T-helper 17 cell (primary cell): Measurements from ENCODE around the gene ICAM1. TPM values are rescaled to one million over a fixed set of nuclear protein-coding genes. Genes with fewer than 3 reads are reported as not detected.
"Not testable (repeated sequence)": the region's sequence is repeated elsewhere in the genome, so short reads cannot be mapped to it uniquely, and the experiment has no call there.

ENCODE experiments used
- ATAC-seq: fragments of 150-1000 bp; cut with Tn5 transposase; 2 replicates; pipeline ENCODE4 v1.10.0; 2021; ENCODE audit warnings: mild to moderate bottlenecking, moderate library complexity
- DNase-seq, 3 donors: peaks; one replicate each; pipeline versions ENCODE4 v3.0.0 to v3.0.0-alpha.2; 2020 to 2021
- H3K9me3 ChIP-seq: one replicate; pipeline ENCODE4 v1.7.0; 2013; ENCODE audit warnings: low read length, mild to moderate bottlenecking; ENCODE audit not compliant: control insufficient read depth, poor library complexity, severe bottlenecking
- H3K27ac Mint-ChIP-seq: one replicate; pipeline ENCODE4 v1.8.0; 2022; ENCODE audit warnings: mild to moderate bottlenecking, moderate library complexity, mixed read lengths
- H3K27me3 Mint-ChIP-seq: one replicate; pipeline ENCODE4 v1.8.0; 2022; ENCODE audit warnings: mixed read lengths
- H3K36me3 Mint-ChIP-seq: one replicate; pipeline ENCODE4 v1.8.0; 2022; ENCODE audit warnings: low read depth, mixed read lengths
- H3K4me1 Mint-ChIP-seq: one replicate; pipeline ENCODE4 v1.8.0; 2022; ENCODE audit warnings: mild to moderate bottlenecking, mixed read lengths
- H3K4me3 Mint-ChIP-seq: one replicate; pipeline ENCODE4 v1.8.0; 2022; ENCODE audit warnings: mild to moderate bottlenecking, moderate library complexity, mixed read lengths
- total RNA-seq, 4 donors: library from RNA in 2 of 4; stranded (reverse) in 2 of 4; gene quantifications; one replicate each; pipeline ENCODE4 v1.2.3 and lab custom pipeline; 2022 to 2026

Gene ICAM1
- total RNA-seq, 2 donors from 2014 or later = 18.7 to 28.1 TPM

DNA sequence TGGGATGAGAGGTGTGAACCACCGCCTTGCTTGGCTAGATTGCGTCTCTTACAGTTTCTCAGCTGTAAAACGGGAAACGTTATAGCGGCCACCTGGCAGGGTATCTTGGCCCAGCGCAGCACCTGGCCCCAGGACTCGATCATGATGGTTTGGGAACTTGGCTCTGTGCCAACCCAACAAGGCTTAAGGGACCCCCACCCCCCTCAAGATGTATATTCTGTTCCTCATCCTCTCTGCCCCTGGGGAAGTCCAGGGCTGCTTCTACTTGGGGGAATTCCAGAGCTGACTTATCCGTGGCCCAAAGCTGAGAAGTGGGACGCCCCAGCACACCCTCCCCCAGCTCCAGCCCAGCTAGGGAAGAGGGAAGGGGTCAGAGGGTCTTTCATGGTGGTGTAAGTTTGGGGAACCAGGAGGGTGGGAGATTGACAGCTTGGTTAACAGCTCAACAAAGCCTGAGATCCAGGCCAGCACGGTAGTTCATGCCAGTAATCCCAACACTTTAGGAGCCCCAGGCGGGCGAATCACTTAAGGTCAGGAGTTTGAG, 695 bp downstream of the ICAM1 start:
- Mint-ChIP-seq H3K27me3 (no peaks in the 10 kb centered on the region), H3K4me3 (peak overlapping the region; percentile 89), H3K4me1 (peaks cover 25% of the 10 kb centered on the region), H3K36me3 (peaks cover 2% of the 10 kb centered on the region), H3K27ac (peak overlapping the region; percentile 93)
- peak in 1 of 3 donors; percentile 47 for DNase-seq
- ATAC-seq = peak; percentile 56
- no peaks in the 10 kb centered on the region for H3K9me3 ChIP-seq

DNA sequence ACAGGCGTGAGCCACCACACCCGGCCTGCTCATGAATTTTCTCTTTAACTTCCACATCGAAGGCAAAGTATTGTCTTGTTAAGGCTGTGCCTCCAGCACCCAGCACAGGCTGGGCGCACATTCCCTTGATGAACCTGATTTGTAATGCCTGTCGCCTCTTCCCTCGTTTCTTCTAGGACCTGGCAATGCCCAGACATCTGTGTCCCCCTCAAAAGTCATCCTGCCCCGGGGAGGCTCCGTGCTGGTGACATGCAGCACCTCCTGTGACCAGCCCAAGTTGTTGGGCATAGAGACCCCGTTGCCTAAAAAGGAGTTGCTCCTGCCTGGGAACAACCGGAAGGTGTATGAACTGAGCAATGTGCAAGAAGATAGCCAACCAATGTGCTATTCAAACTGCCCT, 3.7 kb downstream of the ICAM1 start:
- Mint-ChIP-seq H3K4me3 (no peak overlapping the region), H3K36me3 (peaks cover 4% of the 10 kb centered on the region), H3K27ac (peak overlapping the region; percentile 61), H3K4me1 (peaks cover 27% of the 10 kb centered on the region), H3K27me3 (no peaks in the 10 kb centered on the region)
- ATAC-seq (no peak), DNase-seq (no peak)
- H3K9me3 ChIP-seq = no peaks in the 10 kb centered on the region

DNA sequence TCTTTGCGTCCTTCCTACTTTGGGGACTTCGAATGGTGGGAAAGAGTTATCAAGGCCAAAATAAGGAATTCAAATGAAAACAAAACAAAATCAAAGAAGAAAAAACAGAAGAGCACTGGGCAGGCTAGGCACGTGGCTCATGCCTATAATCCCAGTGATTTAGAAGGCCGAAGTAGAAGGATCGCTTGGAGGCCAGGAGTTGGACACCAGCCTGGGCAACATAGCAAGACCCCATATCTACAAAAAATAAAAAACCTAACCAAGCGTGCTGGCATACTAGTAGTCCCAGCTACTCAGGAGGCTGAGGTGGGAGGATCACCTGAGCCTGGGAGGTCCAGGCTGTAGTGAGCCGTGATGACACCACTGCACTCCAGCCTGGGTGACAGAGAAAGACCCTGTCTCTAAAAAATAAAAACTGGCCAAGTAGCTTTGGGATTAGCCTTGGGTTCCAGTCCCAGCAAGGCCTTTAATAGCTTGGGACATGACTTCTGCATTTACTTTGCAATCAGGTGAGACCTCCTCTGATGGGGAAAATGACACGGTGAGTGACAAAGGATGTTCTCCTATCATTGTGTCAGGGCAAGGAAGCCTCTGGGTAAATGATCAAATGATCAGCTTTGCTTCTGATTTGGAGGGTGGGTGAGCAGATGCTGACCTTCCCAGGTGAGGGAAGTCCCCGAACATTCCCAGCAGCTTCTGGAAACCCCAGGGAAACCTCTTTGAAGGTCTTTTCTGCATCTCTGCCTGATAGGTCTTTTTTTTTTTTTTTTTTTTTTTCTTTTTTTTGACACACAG, 7.1 kb downstream of the ICAM1 start:
- H3K4me3 Mint-ChIP-seq = no peak overlapping the region
- peaks cover 4% of the 10 kb centered on the region for H3K36me3 Mint-ChIP-seq
- H3K27me3 Mint-ChIP-seq = no peaks in the 10 kb centered on the region
- peaks cover 14% of the 10 kb centered on the region for H3K4me1 Mint-ChIP-seq
- no peak overlapping the region for H3K27ac Mint-ChIP-seq
- DNase-seq (no peak), ATAC-seq (no peak)
- no peaks in the 10 kb centered on the region for H3K9me3 ChIP-seq

DNA sequence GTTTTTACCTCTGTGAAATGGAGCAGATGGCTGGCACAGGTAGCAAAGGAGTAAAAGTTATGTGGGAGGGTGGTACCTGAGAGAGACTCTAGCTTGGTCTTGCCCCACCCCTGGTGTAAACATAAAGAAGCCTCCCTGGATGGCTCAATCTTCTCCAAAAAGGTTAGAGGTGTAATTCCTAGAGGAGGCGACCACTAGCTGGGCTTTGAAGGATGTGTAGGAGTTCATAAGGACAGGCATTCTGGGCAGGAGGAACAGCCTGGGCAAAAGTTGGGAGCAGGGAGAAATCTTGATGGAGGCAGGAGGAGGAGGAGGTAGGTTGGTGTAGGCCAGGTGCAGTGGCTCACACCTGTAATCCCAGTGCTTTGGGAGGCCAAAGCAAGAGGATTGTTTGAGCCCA, 8.0 kb downstream of the ICAM1 start:
- Mint-ChIP-seq H3K27me3 (no peaks in the 10 kb centered on the region), H3K36me3 (peaks cover 4% of the 10 kb centered on the region), H3K27ac (peak overlapping the region; percentile 41), H3K4me1 (peaks cover 13% of the 10 kb centered on the region), H3K4me3 (no peak overlapping the region)
- DNase-seq (no peak), ATAC-seq (no peak)
- no peaks in the 10 kb centered on the region for H3K9me3 ChIP-seq

DNA sequence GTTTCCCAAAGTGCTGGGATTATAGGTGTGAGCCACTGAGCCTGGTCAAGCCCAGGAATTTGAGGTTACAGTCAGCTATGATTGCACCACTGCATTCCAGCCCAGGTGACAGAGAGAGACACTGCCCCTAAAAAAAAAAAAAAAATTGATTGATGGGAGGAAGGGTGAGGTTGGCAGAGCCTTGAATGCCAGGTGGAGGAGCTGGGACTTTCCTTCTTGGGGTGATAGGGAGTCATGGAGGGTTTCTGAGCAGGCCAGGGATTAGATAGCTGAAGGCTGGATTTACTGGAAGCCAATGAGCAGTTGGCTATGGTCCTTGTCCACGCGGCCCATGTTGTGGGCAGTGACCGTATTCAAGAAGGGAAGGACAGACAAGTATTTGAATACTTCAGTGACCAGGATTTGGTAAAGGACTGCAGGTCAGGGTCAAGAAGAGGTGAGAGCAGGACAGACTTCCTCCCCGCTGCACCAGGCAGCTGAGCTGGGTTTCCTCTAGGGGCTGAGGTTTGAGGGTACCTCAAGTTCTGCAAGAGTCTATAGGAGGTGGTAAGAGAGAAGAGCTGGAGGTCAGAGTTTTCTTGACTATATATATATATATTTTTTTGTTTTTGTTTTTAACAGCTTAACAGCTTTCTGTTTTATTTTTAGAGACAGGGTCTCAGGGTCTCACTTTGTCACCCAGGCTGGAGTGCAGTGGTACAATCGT, 9.0 kb downstream of the ICAM1 start:
- no peak for DNase-seq
- peak; percentile 25 for ATAC-seq
- Mint-ChIP-seq H3K27ac (no peak overlapping the region), H3K36me3 (peaks cover 2% of the 10 kb centered on the region), H3K27me3 (no peaks in the 10 kb centered on the region), H3K4me3 (no peak overlapping the region), H3K4me1 (peaks cover 9% of the 10 kb centered on the region)
- H3K9me3 ChIP-seq = no peaks in the 10 kb centered on the region

DNA sequence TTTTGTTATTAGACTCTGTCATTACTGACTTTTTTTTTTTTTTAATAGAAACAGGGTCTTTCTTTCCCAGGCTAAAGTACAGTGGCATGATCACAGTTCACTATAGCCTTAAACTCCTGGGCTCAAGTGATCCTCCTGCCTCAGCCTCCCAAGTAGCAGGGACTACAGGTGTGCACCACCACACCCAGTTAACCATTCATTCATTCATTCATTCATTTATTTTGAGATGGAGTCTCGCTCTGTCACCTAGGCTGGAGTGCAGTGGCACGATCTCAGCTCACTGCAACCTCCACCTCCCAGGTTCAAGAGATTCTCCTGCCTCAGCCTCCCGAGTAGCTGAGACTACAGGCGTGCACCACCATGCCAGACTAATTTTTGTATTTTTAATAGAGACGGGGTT, 11.1 kb downstream of the ICAM1 start:
- not testable (repeated sequence) for H3K4me3 Mint-ChIP-seq, H3K36me3 Mint-ChIP-seq, H3K9me3 ChIP-seq, H3K27me3 Mint-ChIP-seq, H3K27ac Mint-ChIP-seq, DNase-seq, ATAC-seq
- peaks cover 20% of the 10 kb centered on the region for H3K4me1 Mint-ChIP-seq

DNA sequence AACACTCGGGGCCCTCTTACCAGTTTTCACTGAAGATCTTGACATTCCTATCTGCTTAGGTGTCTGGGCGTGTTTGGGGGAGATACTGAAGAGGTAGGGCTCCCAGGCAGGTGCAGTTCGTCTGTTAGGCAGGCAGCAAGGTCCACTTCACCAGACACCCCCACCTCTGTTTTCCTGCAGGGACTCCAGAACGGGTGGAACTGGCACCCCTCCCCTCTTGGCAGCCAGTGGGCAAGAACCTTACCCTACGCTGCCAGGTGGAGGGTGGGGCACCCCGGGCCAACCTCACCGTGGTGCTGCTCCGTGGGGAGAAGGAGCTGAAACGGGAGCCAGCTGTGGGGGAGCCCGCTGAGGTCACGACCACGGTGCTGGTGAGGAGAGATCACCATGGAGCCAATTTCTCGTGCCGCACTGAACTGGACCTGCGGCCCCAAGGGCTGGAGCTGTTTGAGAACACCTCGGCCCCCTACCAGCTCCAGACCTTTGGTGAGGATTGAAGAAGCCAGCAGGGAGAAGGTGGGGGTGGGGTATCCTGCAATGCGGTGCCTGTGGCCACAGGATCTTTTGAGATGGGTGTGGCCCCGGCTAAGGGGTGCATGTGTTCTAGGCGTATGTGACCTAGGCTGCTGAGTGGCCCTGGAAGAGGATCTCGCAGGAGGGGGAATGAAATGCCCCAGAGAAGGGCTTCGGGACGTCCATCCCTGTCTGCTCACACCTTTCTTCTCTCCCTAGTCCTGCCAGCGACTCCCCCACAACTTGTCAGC, 12.6 kb downstream of the ICAM1 start:
- Mint-ChIP-seq H3K36me3 (peaks cover 3% of the 10 kb centered on the region), H3K27ac (no peak overlapping the region), H3K27me3 (peaks cover 12% of the 10 kb centered on the region), H3K4me1 (peaks cover 25% of the 10 kb centered on the region), H3K4me3 (no peak overlapping the region)
- no peak for DNase-seq
- no peaks in the 10 kb centered on the region for H3K9me3 ChIP-seq
- ATAC-seq = no peak

DNA sequence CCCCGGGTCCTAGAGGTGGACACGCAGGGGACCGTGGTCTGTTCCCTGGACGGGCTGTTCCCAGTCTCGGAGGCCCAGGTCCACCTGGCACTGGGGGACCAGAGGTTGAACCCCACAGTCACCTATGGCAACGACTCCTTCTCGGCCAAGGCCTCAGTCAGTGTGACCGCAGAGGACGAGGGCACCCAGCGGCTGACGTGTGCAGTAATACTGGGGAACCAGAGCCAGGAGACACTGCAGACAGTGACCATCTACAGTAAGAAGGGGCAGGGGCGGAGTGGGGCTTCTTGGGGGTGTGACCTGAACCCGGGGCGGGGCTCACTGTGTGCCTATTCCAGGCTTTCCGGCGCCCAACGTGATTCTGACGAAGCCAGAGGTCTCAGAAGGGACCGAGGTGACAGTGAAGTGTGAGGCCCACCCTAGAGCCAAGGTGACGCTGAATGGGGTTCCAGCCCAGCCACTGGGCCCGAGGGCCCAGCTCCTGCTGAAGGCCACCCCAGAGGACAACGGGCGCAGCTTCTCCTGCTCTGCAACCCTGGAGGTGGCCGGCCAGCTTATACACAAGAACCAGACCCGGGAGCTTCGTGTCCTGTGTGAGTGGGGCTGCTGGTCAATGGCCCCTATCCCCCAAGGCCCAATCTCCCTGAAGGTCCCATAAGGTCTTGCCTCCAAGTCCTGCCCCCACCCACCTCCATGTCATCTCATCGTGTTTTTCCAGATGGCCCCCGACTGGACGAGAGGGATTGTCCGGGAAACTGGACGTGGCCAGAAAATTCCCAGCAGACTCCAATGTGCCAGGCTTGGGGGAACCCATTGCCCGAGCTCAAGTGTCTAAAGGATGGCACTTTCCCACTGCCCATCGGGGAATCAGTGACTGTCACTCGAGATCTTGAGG, 13.4 kb downstream of the ICAM1 start:
- peaks cover 3% of the 10 kb centered on the region for H3K36me3 Mint-ChIP-seq
- H3K4me3 Mint-ChIP-seq = no peak overlapping the region
- H3K27me3 Mint-ChIP-seq = peaks cover 20% of the 10 kb centered on the region
- H3K4me1 Mint-ChIP-seq = peaks cover 31% of the 10 kb centered on the region
- no peak for ATAC-seq
- H3K9me3 ChIP-seq = no peaks in the 10 kb centered on the region
- DNase-seq = no peak
- no peak overlapping the region for H3K27ac Mint-ChIP-seq

DNA sequence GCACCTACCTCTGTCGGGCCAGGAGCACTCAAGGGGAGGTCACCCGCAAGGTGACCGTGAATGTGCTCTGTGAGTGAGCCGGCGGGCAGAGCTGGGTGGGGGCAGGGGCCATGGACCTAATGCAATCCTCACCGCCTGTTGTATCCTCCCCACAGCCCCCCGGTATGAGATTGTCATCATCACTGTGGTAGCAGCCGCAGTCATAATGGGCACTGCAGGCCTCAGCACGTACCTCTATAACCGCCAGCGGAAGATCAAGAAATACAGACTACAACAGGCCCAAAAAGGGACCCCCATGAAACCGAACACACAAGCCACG, 14.0 kb downstream of the ICAM1 start:
- peaks cover 3% of the 10 kb centered on the region for H3K36me3 Mint-ChIP-seq
- no peak overlapping the region for H3K4me3 Mint-ChIP-seq
- DNase-seq = no peak
- H3K9me3 ChIP-seq = no peaks in the 10 kb centered on the region
- no peak overlapping the region for H3K27ac Mint-ChIP-seq
- ATAC-seq = no peak
- H3K27me3 Mint-ChIP-seq = peaks cover 21% of the 10 kb centered on the region
- H3K4me1 Mint-ChIP-seq = peaks cover 29% of the 10 kb centered on the region

DNA sequence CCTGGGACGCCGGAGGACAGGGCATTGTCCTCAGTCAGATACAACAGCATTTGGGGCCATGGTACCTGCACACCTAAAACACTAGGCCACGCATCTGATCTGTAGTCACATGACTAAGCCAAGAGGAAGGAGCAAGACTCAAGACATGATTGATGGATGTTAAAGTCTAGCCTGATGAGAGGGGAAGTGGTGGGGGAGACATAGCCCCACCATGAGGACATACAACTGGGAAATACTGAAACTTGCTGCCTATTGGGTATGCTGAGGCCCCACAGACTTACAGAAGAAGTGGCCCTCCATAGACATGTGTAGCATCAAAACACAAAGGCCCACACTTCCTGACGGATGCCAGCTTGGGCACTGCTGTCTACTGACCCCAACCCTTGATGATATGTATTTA, 14.5 kb downstream of the ICAM1 start:
- peaks cover 32% of the 10 kb centered on the region for H3K4me1 Mint-ChIP-seq
- no peak overlapping the region for H3K4me3 Mint-ChIP-seq
- H3K36me3 Mint-ChIP-seq = peaks cover 5% of the 10 kb centered on the region
- no peaks in the 10 kb centered on the region for H3K9me3 ChIP-seq
- DNase-seq = no peak
- no peak overlapping the region for H3K27ac Mint-ChIP-seq
- peaks cover 26% of the 10 kb centered on the region for H3K27me3 Mint-ChIP-seq
- no peak for ATAC-seq

DNA sequence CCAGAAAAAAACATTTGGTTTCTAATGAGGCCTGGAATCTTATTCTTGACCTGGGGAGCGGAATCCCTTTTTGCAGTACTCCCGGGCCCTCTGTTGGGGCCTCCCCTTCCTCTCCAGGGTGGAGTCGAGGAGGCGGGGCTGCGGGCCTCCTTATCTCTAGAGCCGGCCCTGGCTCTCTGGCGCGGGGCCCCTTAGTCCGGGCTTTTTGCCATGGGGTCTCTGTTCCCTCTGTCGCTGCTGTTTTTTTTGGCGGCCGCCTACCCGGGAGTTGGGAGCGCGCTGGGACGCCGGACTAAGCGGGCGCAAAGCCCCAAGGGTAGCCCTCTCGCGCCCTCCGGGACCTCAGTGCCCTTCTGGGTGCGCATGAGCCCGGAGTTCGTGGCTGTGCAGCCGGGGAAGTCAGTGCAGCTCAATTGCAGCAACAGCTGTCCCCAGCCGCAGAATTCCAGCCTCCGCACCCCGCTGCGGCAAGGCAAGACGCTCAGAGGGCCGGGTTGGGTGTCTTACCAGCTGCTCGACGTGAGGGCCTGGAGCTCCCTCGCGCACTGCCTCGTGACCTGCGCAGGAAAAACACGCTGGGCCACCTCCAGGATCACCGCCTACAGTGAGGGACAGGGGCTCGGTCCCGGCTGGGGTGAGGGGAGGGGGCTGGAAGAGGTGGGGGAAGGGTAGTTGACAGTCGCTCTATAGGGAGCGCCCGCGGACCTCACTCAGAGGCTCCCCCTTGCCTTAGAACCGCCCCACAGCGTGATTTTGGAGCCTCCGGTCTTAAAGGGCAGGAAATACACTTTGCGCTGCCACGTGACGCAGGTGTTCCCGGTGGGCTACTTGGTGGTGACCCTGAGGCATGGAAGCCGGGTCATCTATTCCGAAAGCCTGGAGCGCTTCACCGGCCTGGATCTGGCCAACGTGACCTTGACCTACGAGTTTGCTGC, 16.1 kb downstream of the ICAM1 start, which contains the start of gene ICAM4:
Gene ICAM4, plus strand, starts transcription at position 153 of the 935 bp plus-strand sequence. Its CDS starts 58 bp downstream, at position 211.
- Mint-ChIP-seq H3K4me1 (peaks cover 45% of the 10 kb centered on the region), H3K27ac (peak within 1 kb of the TSS; percentile 60), H3K36me3 (peaks cover 6% of the 10 kb centered on the region), H3K4me3 (peak within 1 kb of the TSS; percentile 78), H3K27me3 (peaks cover 40% of the 10 kb centered on the region)
- DNase-seq = no peak
- ATAC-seq = peak; percentile 21
- no peaks in the 10 kb centered on the region for H3K9me3 ChIP-seq
